H1 (cell line): ENCODE measurements around the gene TRAPPC3. TPM values are rescaled to one million over a fixed set of nuclear protein-coding genes. Genes with fewer than 3 reads are reported as not detected.

Experiments
- CTCF ChIA-PET: fragments of 300-600 bp; sonication (Branson Sonifier 250); formaldehyde crosslinking; loops from one replicate; lab custom pipeline; 2021; ENCODE audit not compliant: partially characterized antibody; lab: Charles Lee
- POLR2A ChIA-PET: fragments of 300-600 bp; sonication (Branson Sonifier 250); formaldehyde crosslinking; loops from one replicate; lab custom pipeline; 2021; ENCODE audit warnings: inconsistent platforms; ENCODE audit not compliant: partially characterized antibody; lab: Charles Lee
- DNase-seq, 2 experiments: peaks; one replicate each; pipeline versions ENCODE4 v3.0.0 to v3.0.0-alpha.2; 2010 to 2022; ENCODE audit warnings: low spot score in 2 of 2, low read depth in 1 of 2, mixed read lengths in 1 of 2
- FAIRE-seq: peaks from 2 replicates; lab custom pipeline; 2011; peaks lifted over from hg19 to GRCh38; lab: Jason Lieb, UNC
- H2AFZ ChIP-seq: 2 replicates; pipeline ENCODE4 v1.8.1; 2012; ENCODE audit warnings: low read length, inconsistent platforms
- H2AK5ac ChIP-seq: 2 replicates; pipeline ENCODE4 v1.6.1; 2013; ENCODE audit warnings: low read depth, low read length
- H2BK120ac ChIP-seq: replicated peaks from 2 replicates; pipeline ENCODE3; 2013; ENCODE audit warnings: low read depth, low read length, inconsistent platforms
- H2BK12ac ChIP-seq: 2 replicates; pipeline ENCODE4 v1.6.1; 2013; ENCODE audit warnings: low read depth, low read length
- H2BK15ac ChIP-seq: 2 replicates; pipeline ENCODE4 v1.6.1; 2013; ENCODE audit warnings: low read length
- H2BK20ac ChIP-seq: 2 replicates; pipeline ENCODE4 v1.6.1; 2013; ENCODE audit warnings: low read length
- H2BK5ac ChIP-seq: 2 replicates; pipeline ENCODE4 v1.6.1; 2013; ENCODE audit warnings: low read depth, low read length
- H3K14ac ChIP-seq: 2 replicates; pipeline ENCODE4 v1.6.1; 2013; ENCODE audit warnings: inconsistent platforms; ENCODE audit not compliant: insufficient read length
- H3K18ac ChIP-seq: 2 replicates; pipeline ENCODE4 v1.6.1; 2013; ENCODE audit warnings: low read length; ENCODE audit errors: extremely low read depth
- H3K23ac ChIP-seq: 2 replicates; pipeline ENCODE4 v1.6.1; 2013; ENCODE audit warnings: inconsistent platforms; ENCODE audit not compliant: insufficient read length
- H3K23me2 ChIP-seq: 2 replicates; pipeline ENCODE4 v1.6.1; 2013; ENCODE audit warnings: low read depth, low read length
- H3K27ac ChIP-seq: 2 replicates; pipeline ENCODE4 v1.6.1; 2011; ENCODE audit warnings: low read depth, low read length, inconsistent platforms
- H3K27me3 ChIP-seq, 4 experiments: replicated peaks in 1 of 4; 1 replicate in 1 of 4; 2 replicates in 3 of 4; pipeline versions ENCODE4 v1.6.1 to v1.8.1; 2011 to 2013; ENCODE audit warnings: low read length in 3 of 4, mild to moderate bottlenecking in 3 of 4, inconsistent platforms in 2 of 4, mixed read lengths in 2 of 4, moderate library complexity in 1 of 4; ENCODE audit not compliant: control insufficient read depth in 3 of 4, insufficient read depth in 3 of 4; ENCODE audit errors: extremely low read depth in 1 of 4
- H3K36me3 ChIP-seq, 4 experiments: 2 replicates each; pipeline versions ENCODE4 v1.6.1 to v1.8.1; 2011 to 2013; ENCODE audit warnings: mild to moderate bottlenecking in 4 of 4, low read length in 3 of 4, moderate library complexity in 2 of 4, control low read depth in 1 of 4, inconsistent platforms in 1 of 4; ENCODE audit not compliant: insufficient read depth in 4 of 4, control insufficient read depth in 2 of 4
- H3K4ac ChIP-seq: replicated peaks from 2 replicates; pipeline ENCODE3; 2013; ENCODE audit warnings: low read length, low read depth, mixed read lengths, inconsistent platforms; ENCODE audit not compliant: insufficient read length
- H3K4me1 ChIP-seq, 4 experiments: replicated peaks in 1 of 4; 1 replicate in 1 of 4; 2 replicates in 3 of 4; pipeline versions ENCODE4 v1.6.1 to v1.8.1; 2011 to 2013; ENCODE audit warnings: low read length in 3 of 4, inconsistent platforms in 2 of 4, mixed read lengths in 1 of 4; ENCODE audit not compliant: insufficient read depth in 4 of 4, control insufficient read depth in 3 of 4
- H3K4me2 ChIP-seq, 2 experiments: 2 replicates each; pipeline versions ENCODE4 v1.6.1 to v1.8.1; 2011 to 2013; ENCODE audit warnings: low read depth in 2 of 2, low read length in 2 of 2, control low read depth in 1 of 2, inconsistent platforms in 1 of 2, mild to moderate bottlenecking in 1 of 2; ENCODE audit not compliant: insufficient read depth in 1 of 2
- H3K4me3 ChIP-seq, 4 experiments: fragments of 200-600, 300-600 bp in 1 of 4; sonication (generic), shearing (Covaris generic), sonication (Bioruptor Twin) in 1 of 4; 2 replicates each; pipeline versions ENCODE4 v1.5.1 to v1.8.1; 2011 to 2016; ENCODE audit warnings: low read length in 4 of 4, low read depth in 3 of 4, control low read depth in 2 of 4, inconsistent platforms in 2 of 4, mild to moderate bottlenecking in 2 of 4, mixed read lengths in 1 of 4, moderate library complexity in 1 of 4; ENCODE audit not compliant: insufficient read depth in 2 of 4; ENCODE audit errors: extremely low read depth in 1 of 4
- H3K56ac ChIP-seq: replicated peaks from 2 replicates; pipeline ENCODE3; 2013; ENCODE audit warnings: low read depth, mild to moderate bottlenecking, mixed read lengths, low read length, inconsistent platforms; ENCODE audit not compliant: insufficient read length
- H3K79me1 ChIP-seq: 2 replicates; pipeline ENCODE4 v1.6.1; 2013; ENCODE audit warnings: low read depth, low read length, control low read depth
- H3K79me2 ChIP-seq, 2 experiments: 2 replicates each; pipeline versions ENCODE4 v1.6.1 to v1.8.1; 2012 to 2013; ENCODE audit warnings: low read length in 2 of 2, mild to moderate bottlenecking in 2 of 2, inconsistent platforms in 1 of 2; ENCODE audit not compliant: insufficient read depth in 2 of 2, control insufficient read depth in 1 of 2
- H3K9ac ChIP-seq, 4 experiments: replicated peaks in 1 of 4; 1 replicate in 1 of 4; 2 replicates in 3 of 4; pipeline versions ENCODE4 v1.6.1 to v1.8.1; 2011 to 2013; ENCODE audit warnings: low read depth in 3 of 4, low read length in 3 of 4, control low read depth in 2 of 4, mild to moderate bottlenecking in 2 of 4, moderate library complexity in 2 of 4, inconsistent platforms in 1 of 4; ENCODE audit errors: extremely low read depth in 1 of 4
- H3K9me3 ChIP-seq, 2 experiments: 2 replicates each; pipeline versions ENCODE4 v1.6.1 to v1.8.1; 2012 to 2013; ENCODE audit warnings: mild to moderate bottlenecking in 2 of 2, moderate library complexity in 2 of 2, control low read depth in 1 of 2, inconsistent platforms in 1 of 2, low read depth in 1 of 2, low read length in 1 of 2, mixed read lengths in 1 of 2; ENCODE audit not compliant: insufficient read depth in 2 of 2
- H4K20me1 ChIP-seq, 2 experiments: replicated peaks in 1 of 2; 2 replicates each; pipeline versions ENCODE3 to v1.8.1; 2011 to 2013; ENCODE audit warnings: inconsistent platforms in 2 of 2, low read length in 2 of 2, mild to moderate bottlenecking in 1 of 2; ENCODE audit not compliant: insufficient read depth in 2 of 2, control insufficient read depth in 1 of 2
- H4K5ac ChIP-seq: 2 replicates; pipeline ENCODE4 v1.6.1; 2013; ENCODE audit warnings: low read length, low read depth, mixed read lengths, inconsistent platforms; ENCODE audit not compliant: insufficient read length
- H4K8ac ChIP-seq: 2 replicates; pipeline ENCODE4 v1.8.0; 2013; ENCODE audit warnings: mild to moderate bottlenecking, moderate library complexity, low read length, inconsistent platforms; ENCODE audit not compliant: insufficient read depth; ENCODE audit errors: extremely low read depth
- H4K91ac ChIP-seq: replicated peaks from 2 replicates; pipeline ENCODE3; 2013; ENCODE audit warnings: low read length, mixed read lengths, inconsistent platforms; ENCODE audit not compliant: insufficient read length
- BACH1 ChIP-seq: IDR thresholded peaks from 2 replicates; pipeline ENCODE4 v1.6.1; 2012; ENCODE audit warnings: low read length, improper control_type of control experiment
- CBX5 ChIP-seq: fragments of 300-800, 300-1000 bp; sonication (generic); IDR thresholded peaks from 2 replicates; pipeline ENCODE4 v1.7.1; 2016; ENCODE audit warnings: antibody characterized with exemption, low read length, low read depth
- CBX8 ChIP-seq: fragments of 300-800, 300-1000 bp; sonication (generic); IDR thresholded peaks from 2 replicates; pipeline ENCODE4 v1.7.1; 2016; ENCODE audit warnings: low read depth, low read length, borderline replicate concordance
- CHD1 ChIP-seq: IDR thresholded peaks from 2 replicates; pipeline ENCODE4 v1.6.1; 2012; ENCODE audit warnings: low read depth, low read length, improper control_type of control experiment
- GABPA ChIP-seq: IDR thresholded peaks from 2 replicates; pipeline ENCODE4 v1.6.1; 2011; ENCODE audit warnings: mild to moderate bottlenecking, low read length, moderate library complexity, borderline replicate concordance; ENCODE audit not compliant: insufficient read depth
- JUN ChIP-seq: IDR thresholded peaks from 2 replicates; pipeline ENCODE4 v1.6.1; 2011; ENCODE audit warnings: low read depth, mild to moderate bottlenecking, improper control_type of control experiment, low read length
- JUND ChIP-seq: IDR thresholded peaks from 2 replicates; pipeline ENCODE4 v1.6.1; 2011; ENCODE audit warnings: mild to moderate bottlenecking, improper control_type of control experiment, low read length
- KDM4A ChIP-seq: IDR thresholded peaks from one replicate; pipeline ENCODE4 v1.7.1; 2012; ENCODE audit warnings: low read depth, mild to moderate bottlenecking, moderate library complexity, low read length, inconsistent platforms; ENCODE audit not compliant: severe bottlenecking
- KDM5A ChIP-seq: fragments of 200-600 bp; IDR thresholded peaks from 2 replicates; pipeline ENCODE4 v1.7.1; 2012; ENCODE audit warnings: mild to moderate bottlenecking, low read length, inconsistent platforms, mixed read lengths
- RAD21 ChIP-seq, 2 experiments: IDR thresholded peaks in 1 of 2; conservative IDR thresholded peaks in 1 of 2; 2 replicates each; pipeline ENCODE4 v1.6.1; 2011; ENCODE audit warnings: low read depth in 2 of 2, low read length in 2 of 2, improper control_type of control experiment in 1 of 2, inconsistent platforms in 1 of 2, mild to moderate bottlenecking in 1 of 2, moderate library complexity in 1 of 2
- SP2 ChIP-seq: IDR thresholded peaks from 2 replicates; pipeline ENCODE4 v1.6.1; 2012; ENCODE audit warnings: mild to moderate bottlenecking, low read length, inconsistent platforms
- SRF ChIP-seq: IDR thresholded peaks from 2 replicates; pipeline ENCODE4 v1.6.1; 2011; ENCODE audit warnings: mild to moderate bottlenecking, low read depth, low read length, moderate library complexity
- TCF12 ChIP-seq: IDR thresholded peaks from 2 replicates; pipeline ENCODE4 v1.6.1; 2011; ENCODE audit warnings: low read depth, mild to moderate bottlenecking, low read length
- YY1 ChIP-seq: IDR thresholded peaks from 2 replicates; pipeline ENCODE4 v1.6.1; 2011; ENCODE audit warnings: low read depth, mild to moderate bottlenecking, low read length
- WGBS, 2 experiments: shearing (Covaris generic) in 1 of 2; methylation state at CpG; one replicate each; pipeline versions ENCODE4 v1.1.6 to v1.1.7; 2013 to 2015; ENCODE audit warnings: low lambda C conversion rate in 2 of 2, mixed read lengths in 2 of 2, inconsistent platforms in 1 of 2, low coverage in 1 of 2, missing lambda C conversion rate in 1 of 2; ENCODE audit not compliant: insufficient replicate concordance in 2 of 2, insufficient coverage in 1 of 2, insufficient read length in 1 of 2; ENCODE audit errors: extremely low coverage in 1 of 2, missing lambda C conversion rate in 1 of 2; 5-methylcytosine and 5-hydroxymethylcytosine counted together
- polyA plus RNA-seq, 7 experiments: library from polyadenylated mRNA; depleted of rRNA in 3 of 7; stranded (reverse) in 5 of 7; unstranded in 2 of 7; fragments of >200 nt in 5 of 7; fragments of 200-250 nt in 2 of 7; gene quantifications; 1 replicate in 5 of 7; 2 replicates in 1 of 7; 4 replicates in 1 of 7; pipeline versions ENCODE4 v1.2.1 to v1.2.3, GENCODE V29; 2011 to 2013; ENCODE audit warnings: missing spikeins in 2 of 7, mixed read lengths in 2 of 7
- total RNA-seq: library from RNA; stranded (reverse); fragmentation: NEBNext Ultra II Directional; extraction: Animal tissue kit (Norgen Biotek cat#: 25700); gene quantifications from 2 replicates; pipeline ENCODE4 v1.2.1, GENCODE V29; 2021
- TF ChIP-seq, protein P1 (sequence below): IDR thresholded peaks from 2 replicates; pipeline ENCODE4 v1.6.1; 2012; ENCODE audit warnings: inconsistent platforms

The TRAPPC3 gene
- total and polyA plus RNA-seq, 2 of the 8 experiments (the other 6 are each of a cell fraction or from before 2014, with no cell fraction given) = 47.8 to 51.0 TPM

GRCh38 chr1:36198641-36199040 lies 49.4 kb upstream of the TRAPPC3 start:
- no peaks in the 10 kb centered on the region for H3K79me2 ChIP-seq
- H2BK12ac ChIP-seq = no peak overlapping the region
- no peak overlapping the region for H3K18ac ChIP-seq
- no peak overlapping the region for H4K8ac ChIP-seq
- peaks cover 0 to 5% (median 0%) of the 10 kb centered on the region in 4 experiments; a peak in 2 of 7 replicates for H3K4me1 ChIP-seq
- H3K27ac ChIP-seq = no peak overlapping the region
- H2BK120ac ChIP-seq = no peak overlapping the region
- 90% methylated on average over 5 of the region's 5 CpGs; no CpG with 5 or more reads in 1 of the 2 experiments for WGBS, 2 experiments
- no peaks in the 10 kb centered on the region for H3K79me1 ChIP-seq
- H2BK20ac ChIP-seq = no peak overlapping the region
- DNase-seq (no peak), FAIRE-seq (no peak)
- no peaks in the 10 kb centered on the region for H3K36me3 ChIP-seq
- H3K14ac ChIP-seq = no peak overlapping the region
- H3K9ac ChIP-seq = no peak overlapping the region
- H2AFZ ChIP-seq = no peak overlapping the region
- H3K4me3 ChIP-seq = no peak overlapping the region
- H3K23me2 ChIP-seq = no peaks in the 10 kb centered on the region
- no peaks in the 10 kb centered on the region; a peak in 1 of 4 replicates for H3K9me3 ChIP-seq
- POLR2A ChIA-PET = interaction anchor here (1.0 kb wide), 1 partner anchor 10 kb away, joined by 3 read pairs; no protein-coding TSS in a partner anchor
- no peak overlapping the region for H4K91ac ChIP-seq
- H4K20me1 ChIP-seq = no peaks in the 10 kb centered on the region
- H2BK5ac ChIP-seq = no peak overlapping the region
- no peak overlapping the region for H3K23ac ChIP-seq
- H3K4me2 ChIP-seq = no peak overlapping the region
- no peak overlapping the region for H4K5ac ChIP-seq
- H2BK15ac ChIP-seq = no peak overlapping the region
- no peak overlapping the region for H3K56ac ChIP-seq
- no peak overlapping the region for H3K4ac ChIP-seq
- CTCF ChIA-PET = interaction anchor here (0.7 to 4.3 kb wide), 4 partner anchors 11 to 87 kb away, joined by 3 to 17 read pairs (median 8); no protein-coding TSS in a partner anchor
- no peaks in the 10 kb centered on the region for H3K27me3 ChIP-seq
- no peak overlapping the region for H2AK5ac ChIP-seq
- TF ChIP-seq GABPA = no peak
- no peak for TF ChIP-seq JUND
- no peak for TF ChIP-seq SRF
- TF ChIP-seq CHD1 = no peak
- no peak for TF ChIP-seq SP2
- no peak for TF ChIP-seq CBX8
- TF ChIP-seq TCF12 = no peak
- no peak for TF ChIP-seq KDM5A
- TF ChIP-seq RAD21 (IDR thresholded peaks at IDR 0.05 in 1 of 2, conservative IDR thresholded peaks at IDR 0.05 in 1 of 2; ENCODE audit: low read depth in 2 of 2, low read length in 2 of 2) = no peak
- TF ChIP-seq KDM4A = no peak
- no peak for TF ChIP-seq BACH1
- TF ChIP-seq YY1 = no peak
- TF ChIP-seq JUN = no peak
- TF ChIP-seq, protein P1, sequence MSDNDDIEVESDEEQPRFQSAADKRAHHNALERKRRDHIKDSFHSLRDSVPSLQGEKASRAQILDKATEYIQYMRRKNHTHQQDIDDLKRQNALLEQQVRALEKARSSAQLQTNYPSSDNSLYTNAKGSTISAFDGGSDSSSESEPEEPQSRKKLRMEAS = no peak
- TF ChIP-seq CBX5 = no peak
